Skeletal muscle tissue (tissue), 4 donors: Measurements from ENCODE around the gene MAD1L1. TPM values are rescaled to one million over a fixed set of nuclear protein-coding genes. Genes with fewer than 3 reads are reported as not detected.

ENCODE experiments used
- H3K27ac ChIP-seq: one replicate; pipeline ENCODE4 v1.7.0; 2013; ENCODE audit warnings: mild to moderate bottlenecking, low read depth, low read length, inconsistent platforms
- H3K27me3 ChIP-seq, 3 donors: one replicate each; pipeline ENCODE4 v1.7.0; 2013; ENCODE audit warnings: low read length in 3 of 3; ENCODE audit not compliant: control insufficient read depth in 3 of 3, insufficient read depth in 3 of 3
- H3K36me3 ChIP-seq, 3 donors: one replicate each; pipeline ENCODE4 v1.7.0; 2013; ENCODE audit warnings: low read length in 3 of 3; ENCODE audit not compliant: control insufficient read depth in 3 of 3, insufficient read depth in 3 of 3
- H3K4me1 ChIP-seq, 3 donors: one replicate each; pipeline ENCODE4 v1.7.0; 2013; ENCODE audit warnings: low read length in 3 of 3, mild to moderate bottlenecking in 3 of 3; ENCODE audit not compliant: control insufficient read depth in 3 of 3, insufficient read depth in 3 of 3
- H3K4me3 ChIP-seq, 3 donors: one replicate each; pipeline ENCODE4 v1.7.0; 2013; ENCODE audit warnings: low read length in 3 of 3
- H3K9ac ChIP-seq, 3 donors: one replicate each; pipeline ENCODE4 v1.7.0; 2013; ENCODE audit warnings: low read length in 3 of 3, mild to moderate bottlenecking in 3 of 3, moderate library complexity in 2 of 3, low read depth in 1 of 3
- H3K9me3 ChIP-seq, 3 donors: one replicate each; pipeline ENCODE4 v1.7.0; 2013; ENCODE audit warnings: low read length in 3 of 3; ENCODE audit not compliant: control insufficient read depth in 3 of 3
- total RNA-seq: library from RNA; depleted of rRNA; stranded (reverse); fragments of >200 nt; gene quantifications from one replicate; pipeline ENCODE4 v1.2.3, GENCODE V29; 2014
- donor health status: Osteomylitis.

Gene MAD1L1
- total RNA-seq, 1 donor from 2014 or later: 42.3 TPM

DNA sequence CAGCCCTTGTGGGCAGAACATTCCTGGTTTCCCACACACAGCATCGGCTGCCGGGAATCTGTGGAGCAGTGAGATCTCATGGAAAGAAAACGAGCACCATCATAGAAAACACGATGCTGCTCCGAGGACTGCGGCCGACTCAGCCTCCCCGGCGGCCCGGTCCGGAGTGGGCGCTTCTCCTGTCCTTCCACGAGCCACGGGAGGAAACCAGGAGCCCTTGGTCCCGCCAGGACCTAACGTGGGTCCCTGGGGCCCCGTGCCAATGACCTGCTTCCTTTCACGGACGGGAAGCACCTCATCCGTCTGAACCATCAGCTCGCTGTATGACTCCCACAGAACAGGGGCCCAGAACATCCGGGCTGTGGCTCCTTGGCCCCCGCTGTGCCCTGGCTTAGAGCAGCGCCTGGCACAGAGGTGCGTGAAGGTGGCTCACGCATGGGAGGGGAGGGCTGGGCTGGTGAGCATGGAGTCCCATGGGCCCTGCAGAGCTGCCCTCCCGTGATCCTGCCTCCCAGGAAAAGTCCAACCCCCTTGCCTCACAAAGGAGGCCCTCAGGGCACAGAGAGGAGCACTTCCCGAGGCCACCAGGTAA, 280.5 kb downstream of the MAD1L1 start:
- no peak overlapping the region for H3K27ac ChIP-seq
- H3K27me3 ChIP-seq: no peaks in the 10 kb centered on the region
- H3K4me3 ChIP-seq: no peak overlapping the region
- no peaks in the 10 kb centered on the region for H3K9me3 ChIP-seq
- H3K4me1 ChIP-seq: peaks cover 6 to 16% (median 15%) of the 10 kb centered on the region in 3 donors
- H3K36me3 ChIP-seq: peaks cover 0 to 3% (median 2%) of the 10 kb centered on the region in 3 donors
- no peak overlapping the region for H3K9ac ChIP-seq

DNA sequence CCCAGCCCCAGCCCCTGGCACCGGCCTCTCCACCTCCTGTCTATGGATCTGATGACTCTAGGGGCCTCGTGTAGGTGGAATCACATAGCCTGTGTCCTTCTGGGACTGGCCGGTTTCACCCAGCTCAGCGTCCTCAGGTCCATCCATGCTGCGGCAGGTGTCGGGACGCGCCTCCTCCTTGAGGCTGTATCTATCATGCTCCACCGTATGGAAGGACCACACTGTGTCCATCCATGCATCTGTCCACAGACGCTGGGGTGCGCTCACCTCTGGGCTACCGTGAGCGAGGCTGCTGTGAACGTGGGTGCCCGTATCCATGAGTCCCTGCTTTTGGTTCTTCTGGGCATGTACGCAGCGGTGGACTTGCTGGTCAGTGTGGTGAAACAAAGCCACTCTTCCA, 281.1 kb downstream of the MAD1L1 start:
- Histone ChIP-seq H3K9me3 (no peaks in the 10 kb centered on the region), H3K27me3 (no peaks in the 10 kb centered on the region), H3K36me3 (peaks cover 0 to 3% (median 1%) of the 10 kb centered on the region in 3 donors), H3K4me1 (peaks cover 6 to 16% (median 15%) of the 10 kb centered on the region in 3 donors), H3K27ac (no peak overlapping the region), H3K4me3 (peak overlapping the region in 1 of 3 donors; percentile 29), H3K9ac (peak overlapping the region in 1 of 3 donors; percentile 54)

DNA sequence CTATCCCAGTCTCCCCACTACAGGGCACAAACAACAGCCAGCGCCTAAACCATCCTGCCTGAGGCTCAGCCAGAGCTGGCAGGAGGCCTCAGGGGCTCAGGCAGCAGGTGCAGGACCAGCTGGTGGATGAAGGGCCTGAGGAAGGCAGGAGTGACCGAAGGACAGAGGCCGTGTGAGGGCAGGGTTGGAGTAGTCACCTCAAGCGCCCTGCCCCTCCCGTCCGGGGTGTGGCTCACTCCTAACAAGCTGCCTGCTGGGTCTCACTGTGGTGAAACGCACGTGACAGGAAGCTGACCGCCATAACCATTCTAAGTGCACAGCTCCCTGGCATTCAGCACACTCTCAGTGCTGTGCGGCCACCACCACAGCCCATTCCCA, 281.6 kb downstream of the MAD1L1 start:
- Histone ChIP-seq H3K9ac (peak overlapping the region in 1 of 3 donors; percentile 57), H3K9me3 (no peaks in the 10 kb centered on the region), H3K4me1 (peaks cover 6 to 16% (median 15%) of the 10 kb centered on the region in 3 donors), H3K4me3 (peak overlapping the region in 1 of 3 donors; percentile 29), H3K27ac (no peak overlapping the region), H3K36me3 (peaks cover 0 to 2% (median 0%) of the 10 kb centered on the region in 3 donors), H3K27me3 (no peaks in the 10 kb centered on the region)

DNA sequence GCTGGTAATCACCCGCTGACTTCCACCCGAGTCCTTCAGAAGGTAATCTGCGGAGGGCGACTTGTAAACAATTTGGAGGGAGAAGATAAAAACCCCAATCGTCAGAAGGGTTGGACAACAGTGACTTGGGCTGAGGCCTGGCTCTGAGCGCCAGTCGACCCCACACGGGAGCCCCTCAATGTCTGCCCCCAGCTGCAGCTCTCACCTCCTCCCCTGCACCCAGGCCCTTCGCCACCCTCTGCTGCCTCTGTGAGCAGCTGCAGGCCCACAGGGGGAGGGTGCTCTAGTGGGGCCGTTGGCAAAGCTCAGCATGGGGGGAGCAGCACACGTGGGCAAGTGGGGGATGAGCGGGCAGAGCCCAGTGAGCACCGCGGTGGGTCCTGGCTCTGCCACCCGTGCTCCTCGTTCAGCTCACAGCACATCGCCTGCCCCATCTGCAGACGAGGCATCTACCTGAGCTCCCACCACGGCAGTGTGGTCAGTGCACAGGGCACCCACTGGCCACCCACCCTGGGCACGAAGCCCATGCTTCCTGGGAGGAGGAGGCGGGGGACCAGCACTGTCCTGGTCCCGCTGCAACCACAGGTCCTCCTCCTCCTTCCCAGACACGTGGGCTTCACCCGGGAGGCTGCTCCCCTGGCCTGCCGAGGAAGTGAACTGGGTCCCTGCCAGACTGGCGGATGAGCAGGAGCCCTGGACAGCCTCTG, 282.1 kb downstream of the MAD1L1 start:
- Histone ChIP-seq H3K36me3 (peaks cover 0 to 1% (median 0%) of the 10 kb centered on the region in 3 donors), H3K27me3 (no peaks in the 10 kb centered on the region), H3K27ac (no peak overlapping the region), H3K4me1 (peaks cover 6 to 16% (median 15%) of the 10 kb centered on the region in 3 donors), H3K9me3 (no peaks in the 10 kb centered on the region), H3K9ac (peak overlapping the region in 1 of 3 donors; percentile 57), H3K4me3 (peak overlapping the region in 1 of 3 donors; percentile 29)

DNA sequence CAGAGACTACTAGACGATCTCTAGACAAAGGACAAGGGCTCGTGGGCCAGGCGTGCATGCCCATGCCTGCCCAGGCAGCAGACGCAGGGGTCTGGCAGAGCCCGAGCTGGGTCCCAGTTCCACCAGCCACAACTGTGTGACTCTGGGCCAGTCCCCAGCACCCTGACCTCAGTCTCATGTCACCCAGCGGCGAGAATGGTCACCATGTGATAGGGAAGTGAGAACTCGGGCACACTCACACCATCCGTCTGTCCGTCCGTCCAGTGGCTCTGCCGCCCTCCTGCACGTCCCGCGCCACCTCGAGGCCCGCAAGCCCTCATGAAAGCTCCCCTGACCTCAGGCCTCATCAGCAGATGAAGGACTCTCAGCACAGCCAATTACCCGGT, 282.7 kb downstream of the MAD1L1 start:
- no peak overlapping the region for H3K9ac ChIP-seq
- H3K27ac ChIP-seq: no peak overlapping the region
- peaks cover 6 to 16% (median 15%) of the 10 kb centered on the region in 3 donors for H3K4me1 ChIP-seq
- H3K4me3 ChIP-seq: no peak overlapping the region
- H3K9me3 ChIP-seq: no peaks in the 10 kb centered on the region
- no peaks in the 10 kb centered on the region for H3K27me3 ChIP-seq
- peaks cover 0 to 1% (median 0%) of the 10 kb centered on the region in 3 donors for H3K36me3 ChIP-seq

DNA sequence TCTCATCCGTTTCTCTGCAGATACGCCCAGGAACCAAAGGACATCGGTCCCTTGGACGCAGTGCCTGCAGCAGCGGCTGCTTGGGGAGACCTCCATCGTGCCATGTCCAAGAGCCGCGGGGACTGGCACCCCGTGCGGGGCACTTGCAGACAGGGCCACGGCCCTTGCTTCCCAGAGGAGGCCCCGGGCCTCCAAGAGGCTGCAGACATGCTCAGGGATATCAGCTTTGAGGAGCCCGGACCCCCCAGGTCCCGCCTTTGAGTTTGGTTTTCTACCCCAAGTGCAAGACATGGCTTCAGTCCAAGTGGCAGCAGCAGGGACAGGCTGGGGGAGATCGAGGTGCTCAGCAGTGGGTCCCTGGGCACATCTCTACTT, 283.1 kb downstream of the MAD1L1 start:
- Histone ChIP-seq H3K9ac (no peak overlapping the region), H3K36me3 (peaks cover 0 to 1% (median 0%) of the 10 kb centered on the region in 3 donors), H3K27me3 (no peaks in the 10 kb centered on the region), H3K9me3 (no peaks in the 10 kb centered on the region), H3K4me3 (no peak overlapping the region), H3K27ac (no peak overlapping the region), H3K4me1 (peaks cover 6 to 16% (median 15%) of the 10 kb centered on the region in 3 donors)

DNA sequence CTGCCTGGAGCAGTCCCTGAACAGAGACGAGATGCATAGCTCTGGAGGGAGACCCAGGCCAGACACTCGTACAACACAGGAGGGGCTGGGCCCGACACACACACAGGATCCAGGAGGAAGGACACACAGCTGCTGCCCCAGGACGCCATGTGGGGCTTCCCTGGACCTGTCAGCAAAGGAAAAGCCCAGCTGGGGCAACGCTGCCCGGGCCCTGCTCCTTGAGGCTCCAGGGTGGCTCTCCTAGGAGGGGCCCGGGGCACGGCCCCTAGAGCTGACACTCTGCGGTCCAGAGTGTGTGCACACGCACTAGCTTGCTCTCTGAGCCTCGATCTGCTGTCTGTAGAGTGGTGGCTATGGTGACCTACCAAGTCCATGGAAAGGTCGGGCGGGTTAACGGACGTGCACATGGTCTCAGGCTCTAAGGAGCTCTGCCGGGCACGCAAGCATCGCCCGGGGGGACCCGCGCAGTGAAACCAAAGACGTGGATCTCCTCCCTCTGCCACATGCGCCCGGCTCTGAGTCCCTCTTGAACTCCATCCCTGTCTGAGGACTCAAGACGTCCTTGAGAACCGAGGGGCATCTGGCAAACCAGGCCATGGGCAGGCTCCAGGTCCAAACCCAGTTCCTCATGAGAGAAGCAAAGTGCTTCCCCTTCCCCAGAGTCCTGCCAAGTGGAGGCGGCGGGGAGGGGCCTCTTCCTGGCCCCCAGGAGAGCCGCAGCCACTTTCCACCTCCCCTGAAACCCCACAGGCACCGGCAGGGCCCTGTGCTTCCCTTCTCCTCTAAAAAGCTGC, 283.7 kb downstream of the MAD1L1 start:
- no peaks in the 10 kb centered on the region for H3K27me3 ChIP-seq
- no peaks in the 10 kb centered on the region for H3K9me3 ChIP-seq
- peaks cover 6 to 16% (median 15%) of the 10 kb centered on the region in 3 donors for H3K4me1 ChIP-seq
- H3K36me3 ChIP-seq: peaks cover 0 to 1% (median 0%) of the 10 kb centered on the region in 3 donors
- H3K27ac ChIP-seq: no peak overlapping the region
- H3K4me3 ChIP-seq: no peak overlapping the region
- no peak overlapping the region for H3K9ac ChIP-seq

DNA sequence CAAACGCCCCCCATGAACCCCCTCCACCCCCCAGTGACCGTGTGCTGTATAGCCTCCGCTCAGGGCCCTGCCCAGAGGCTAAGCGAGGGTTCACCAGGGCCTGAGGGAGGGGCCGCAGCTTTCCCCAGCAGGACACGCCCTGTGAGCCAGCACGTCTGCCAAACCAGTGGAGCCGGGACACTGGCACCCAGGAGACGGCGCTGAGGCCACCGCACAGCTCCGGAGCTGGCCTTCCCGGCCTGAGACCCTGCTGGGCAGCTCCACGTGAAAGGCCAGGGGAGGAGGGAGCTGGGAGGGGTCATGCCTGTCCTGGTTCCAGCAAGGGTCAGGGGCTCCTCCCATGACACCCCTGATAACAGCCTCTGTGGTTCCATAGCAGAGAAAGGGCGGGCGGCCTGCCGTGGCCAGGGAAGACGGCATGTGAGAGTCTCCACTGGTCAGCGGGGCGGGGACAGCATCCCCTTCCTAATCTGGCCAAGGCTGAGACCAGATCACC, 284.4 kb downstream of the MAD1L1 start:
- Histone ChIP-seq H3K9ac (no peak overlapping the region), H3K27me3 (no peaks in the 10 kb centered on the region), H3K4me3 (no peak overlapping the region), H3K36me3 (peaks cover 0 to 1% (median 0%) of the 10 kb centered on the region in 3 donors), H3K27ac (no peak overlapping the region), H3K9me3 (no peaks in the 10 kb centered on the region), H3K4me1 (peaks cover 6 to 16% (median 15%) of the 10 kb centered on the region in 3 donors)

DNA sequence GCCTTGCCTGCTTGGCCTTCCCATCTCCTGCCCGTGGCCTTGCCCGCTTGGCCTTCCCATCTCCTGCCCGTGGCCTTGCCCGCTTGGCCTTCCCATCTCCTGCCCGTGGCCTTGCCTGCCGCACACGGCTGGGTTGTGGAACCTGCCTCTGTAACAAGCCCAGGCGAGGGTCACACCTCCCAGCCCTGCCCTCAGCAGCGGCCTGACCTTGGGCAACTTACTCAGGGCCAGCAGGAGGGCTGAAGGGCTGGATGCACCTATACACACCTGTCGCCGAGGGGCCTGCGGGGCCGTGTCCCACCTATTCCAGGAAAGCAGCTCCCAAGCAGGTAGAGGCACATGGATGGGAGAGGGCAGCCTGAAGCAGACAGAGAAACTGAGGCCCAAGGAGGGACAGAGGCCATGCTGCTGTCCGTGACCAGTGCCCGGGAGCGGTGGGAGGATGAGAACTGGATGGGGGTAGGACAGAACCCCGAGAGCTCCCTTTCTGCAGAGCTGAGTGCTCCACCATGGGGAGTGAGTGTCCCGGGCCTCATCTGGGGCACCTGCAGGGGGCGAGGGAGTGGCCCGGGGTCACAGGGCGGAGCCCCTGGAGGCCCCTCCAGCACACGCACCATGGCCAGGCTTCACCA, 285.0 kb downstream of the MAD1L1 start:
- Histone ChIP-seq H3K4me1 (peaks cover 6 to 16% (median 15%) of the 10 kb centered on the region in 3 donors), H3K36me3 (peaks cover 0 to 1% (median 0%) of the 10 kb centered on the region in 3 donors), H3K9me3 (no peaks in the 10 kb centered on the region)

More for the DNA sequence above, 285.0 kb downstream of the MAD1L1 start:
- Histone ChIP-seq H3K27ac (no peak overlapping the region), H3K9ac (no peak overlapping the region), H3K4me3 (no peak overlapping the region), H3K27me3 (no peaks in the 10 kb centered on the region)
